ENCODE data around the gene SAMSN1. TPM values are rescaled to one million over a fixed set of nuclear protein-coding genes. Genes with fewer than 3 reads are reported as not detected.
A peak's percentile ranks its signal among the peaks of the same experiment; 100 is the strongest.
"Not testable (repeated sequence)": the region's sequence is repeated elsewhere in the genome, so short reads cannot be mapped to it uniquely, and the experiment has no call there.

The SAMSN1 gene
- total RNA-seq, 2 experiments from 2014 or later = 66.7 to 71.4 TPM

GRCh38 chr21:14522736-14523135 is 23.4 kb downstream of the SAMSN1 start:
- H3K27ac Mint-ChIP-seq = peak overlapping the region; percentile 86

GRCh38 chr21:14520535-14520934 is 25.6 kb downstream of the SAMSN1 start:
- DNase-seq (no peak), ATAC-seq (no peak)
- no peak overlapping the region for H3K4me3 Mint-ChIP-seq
- peaks cover 56% of the 10 kb centered on the region for H3K36me3 Mint-ChIP-seq (ENCODE audit: low read depth)
- H3K27me3 Mint-ChIP-seq = no peaks in the 10 kb centered on the region
- no peak for TF ChIP-seq CTCF (IDR thresholded peaks at IDR 0.05)
- peak overlapping the region; percentile 46 for H3K27ac Mint-ChIP-seq
- H3K4me1 Mint-ChIP-seq (ENCODE audit: low read depth) = peaks cover 53% of the 10 kb centered on the region
- peaks cover 4% of the 10 kb centered on the region for H3K9me3 Mint-ChIP-seq
- ChIA-PET CTCF (interaction anchor here (0.7 to 1.4 kb wide), 3 partner anchors 66 to 342 kb away, joined by 3 to 5 read pairs (median 3); no protein-coding TSS in a partner anchor), POLR2A (interaction anchor here (0.6 to 1.0 kb wide), 3 partner anchors 19 to 302 kb away, joined by 3 read pairs; no protein-coding TSS in a partner anchor)
- intact Hi-C loops (cut with micrococcal nuclease) = no loop called here

More at GRCh38 chr21:14522736-14523135, 23.4 kb downstream of the SAMSN1 start:
- H3K27me3 Mint-ChIP-seq = no peaks in the 10 kb centered on the region
- peaks cover 63% of the 10 kb centered on the region for H3K4me1 Mint-ChIP-seq (ENCODE audit: low read depth)
- H3K9me3 Mint-ChIP-seq = no peaks in the 10 kb centered on the region
- intact Hi-C loops (cut with micrococcal nuclease) = loop anchor here (2.0 kb wide), 1 partner anchor 40 kb away; no protein-coding TSS in a partner anchor
- no peak for TF ChIP-seq CTCF (IDR thresholded peaks at IDR 0.05)
- no peak for DNase-seq
- POLR2A ChIA-PET = interaction anchor here (3.9 kb wide), 1 partner anchor 11 kb away, joined by 16 read pairs; no protein-coding TSS in a partner anchor
- peaks cover 42% of the 10 kb centered on the region for H3K36me3 Mint-ChIP-seq (ENCODE audit: low read depth)
- no peak overlapping the region for H3K4me3 Mint-ChIP-seq
- no peak for ATAC-seq
- CTCF ChIA-PET = interaction anchor here (0.8 to 1.5 kb wide), 2 partner anchors 13 to 215 kb away, joined by 3 to 6 read pairs; no protein-coding TSS in a partner anchor

- Mint-ChIP-seq H3K4me3 (no peak overlapping the region), H3K27ac (no peak overlapping the region), H3K27me3 (no peaks in the 10 kb centered on the region), H3K4me1 (ENCODE audit: low read depth) (peaks cover 49% of the 10 kb centered on the region), H3K36me3 (ENCODE audit: low read depth) (peaks cover 69% of the 10 kb centered on the region), H3K9me3 (peaks cover 4% of the 10 kb centered on the region)
- intact Hi-C loops (cut with micrococcal nuclease) = no loop called here
- DNase-seq (no peak), ATAC-seq (no peak)
- ChIA-PET POLR2A (no interaction called here), CTCF (no interaction called here)
- no peak for TF ChIP-seq CTCF (IDR thresholded peaks at IDR 0.05)
Observed at GRCh38 chr21:14519000-14519399, 27.1 kb downstream of the SAMSN1 start.

- DNase-seq (no peak), ATAC-seq (no peak)
- POLR2A ChIA-PET = interaction anchor here (1.3 kb wide), 1 partner anchor 13 kb away, joined by 3 read pairs; no protein-coding TSS in a partner anchor
- H3K36me3 Mint-ChIP-seq (ENCODE audit: low read depth) = peaks cover 85% of the 10 kb centered on the region
- no peak for TF ChIP-seq CTCF (IDR thresholded peaks at IDR 0.05)
- H3K4me3 Mint-ChIP-seq = no peak overlapping the region
- H3K27ac Mint-ChIP-seq = peak overlapping the region; percentile 70
- peaks cover 34% of the 10 kb centered on the region for H3K4me1 Mint-ChIP-seq (ENCODE audit: low read depth)
- intact Hi-C loops (cut with micrococcal nuclease) = no loop called here
- H3K27me3 Mint-ChIP-seq = no peaks in the 10 kb centered on the region
- H3K9me3 Mint-ChIP-seq = peaks cover 13% of the 10 kb centered on the region
- CTCF ChIA-PET = no interaction called here
Observed at GRCh38 chr21:14513804-14514203, 32.3 kb downstream of the SAMSN1 start.

- DNase-seq; H3K4me3 Mint-ChIP-seq; H3K27ac Mint-ChIP-seq; ATAC-seq; POLR2A ChIA-PET; H3K27me3 Mint-ChIP-seq; intact Hi-C loops (cut with micrococcal nuclease): not testable (repeated sequence)
- Mint-ChIP-seq H3K9me3 (peaks cover 19% of the 10 kb centered on the region), H3K36me3 (ENCODE audit: low read depth) (peaks cover 96% of the 10 kb centered on the region), H3K4me1 (ENCODE audit: low read depth) (peaks cover 52% of the 10 kb centered on the region)
- CTCF ChIA-PET = interaction anchor here (1.4 kb wide), 1 partner anchor 14 kb away, joined by 5 read pairs; no protein-coding TSS in a partner anchor
Observed at GRCh38 chr21:14506859-14507457, 39.2 kb downstream of the SAMSN1 start.

All from activated CD8-positive, alpha-beta T cell treated with anti-CD3 and anti-CD28 coated beads for 36 hours (primary cell).